Measurements from ENCODE around the gene PIGR.

PIGR gene

DNA sequence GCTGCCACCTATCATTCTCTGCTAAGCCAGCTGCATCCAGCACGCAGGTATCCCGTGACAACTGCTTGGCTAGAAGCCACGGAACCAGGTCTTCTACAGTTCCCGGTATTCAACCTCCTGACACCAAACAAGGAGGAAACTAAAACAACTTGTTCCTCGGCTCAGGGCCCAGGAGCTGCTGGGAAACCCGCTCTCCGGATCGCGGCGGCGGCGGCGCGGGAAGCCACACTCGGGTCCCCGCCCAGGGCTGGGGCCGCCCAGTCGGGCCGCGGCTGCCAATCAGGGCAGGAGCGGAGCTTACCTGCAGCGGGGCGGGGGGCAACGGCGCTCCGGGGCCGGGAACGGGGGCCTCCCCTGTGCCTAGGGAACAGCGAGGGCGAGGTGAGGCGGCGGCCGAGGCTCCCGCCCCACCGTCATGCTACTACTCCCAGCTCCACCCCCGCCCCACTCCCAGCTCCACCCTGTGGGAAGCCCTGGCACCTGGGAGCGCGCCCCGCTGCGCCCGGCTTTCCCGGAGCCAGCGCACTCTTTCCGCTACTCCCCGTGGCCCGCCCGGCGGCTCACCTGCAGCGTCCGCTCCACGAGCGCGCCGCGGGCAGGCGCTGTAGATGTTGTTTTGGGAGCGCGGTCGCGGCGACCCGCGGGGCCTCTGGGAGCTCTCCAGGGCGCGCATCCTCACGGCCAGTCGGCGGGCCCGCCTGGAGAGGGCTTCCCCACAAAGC, 36.9 kb downstream of the PIGR start:
- DNase-seq: no peak

GRCh38 chr1:206908038-206908437, 38.2 kb downstream of the PIGR start:
- no peak for DNase-seq

DNA sequence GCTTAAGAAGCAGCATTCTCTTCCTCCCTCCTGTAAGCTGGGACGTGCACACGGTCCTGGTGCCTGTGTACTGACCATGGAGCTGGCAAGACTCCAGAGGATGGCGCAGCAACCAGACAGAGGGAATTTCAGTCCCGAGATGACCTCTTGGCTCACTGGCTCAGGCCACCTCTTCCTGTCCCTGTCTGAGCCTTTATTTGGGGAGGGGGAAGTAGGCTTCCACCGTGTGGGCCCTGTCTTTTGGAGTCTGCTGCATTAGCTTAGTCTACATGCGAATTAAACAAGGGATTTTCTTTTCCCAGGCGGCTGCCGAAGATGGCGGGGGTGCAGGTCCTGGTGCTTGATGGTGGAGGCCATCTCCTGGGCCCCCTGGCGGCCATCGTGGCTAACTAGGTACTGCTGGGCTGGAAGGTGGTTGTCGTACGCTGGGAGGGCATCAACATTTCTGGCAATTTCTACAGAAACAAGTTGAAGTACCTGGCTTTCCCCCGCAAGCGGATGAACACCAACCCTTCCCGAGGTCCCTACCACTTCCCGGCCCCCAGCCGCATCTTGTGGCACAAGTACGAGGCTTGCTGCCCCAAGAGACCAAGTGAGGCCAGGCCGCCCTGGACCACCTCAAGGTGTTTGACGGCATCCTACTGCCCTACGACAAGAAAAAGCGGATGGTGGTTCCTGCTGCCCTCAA, 38.8 kb downstream of the PIGR start:
- DNase-seq: no peak

- DNase-seq: no peak
Observed at GRCh38 chr1:206905295-206906164, 40.7 kb downstream of the PIGR start.

DNA sequence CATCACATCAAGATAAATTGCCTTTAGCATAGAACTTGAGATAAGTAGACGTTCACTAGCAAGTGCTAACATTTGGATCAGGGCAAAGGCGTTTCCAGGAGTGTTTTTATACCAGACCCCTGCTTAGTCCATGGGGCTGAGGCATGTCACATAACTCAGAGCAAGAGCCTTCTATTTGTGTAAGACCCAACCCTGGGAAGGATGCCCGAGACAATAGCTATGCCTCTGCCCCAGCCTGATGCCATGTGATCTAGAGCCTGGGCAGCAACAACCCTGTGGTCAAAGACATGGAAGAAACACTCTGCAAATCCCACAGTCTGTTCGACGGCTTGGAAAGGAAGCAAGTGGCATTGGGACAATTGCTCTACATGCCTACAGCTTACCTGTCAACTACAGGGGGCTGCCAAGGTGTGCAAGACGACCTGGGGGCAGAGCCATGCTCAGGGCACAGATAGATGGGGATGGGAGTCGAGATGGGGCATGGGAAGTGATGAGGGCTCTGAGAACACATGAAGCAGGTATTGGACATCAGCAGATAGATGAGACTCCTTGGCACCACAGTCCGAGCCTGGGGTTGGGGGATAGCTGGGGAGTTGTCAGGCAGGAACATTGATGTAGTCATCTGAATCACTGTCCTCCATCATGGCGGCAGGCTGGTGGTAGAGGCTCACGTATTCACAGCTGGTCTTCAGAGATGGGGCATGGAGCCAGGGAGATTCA, 41.7 kb downstream of the PIGR start:
- DNase-seq: no peak

- DNase-seq: no peak
Observed at GRCh38 chr1:206903687-206904086, 42.6 kb downstream of the PIGR start.

DNA sequence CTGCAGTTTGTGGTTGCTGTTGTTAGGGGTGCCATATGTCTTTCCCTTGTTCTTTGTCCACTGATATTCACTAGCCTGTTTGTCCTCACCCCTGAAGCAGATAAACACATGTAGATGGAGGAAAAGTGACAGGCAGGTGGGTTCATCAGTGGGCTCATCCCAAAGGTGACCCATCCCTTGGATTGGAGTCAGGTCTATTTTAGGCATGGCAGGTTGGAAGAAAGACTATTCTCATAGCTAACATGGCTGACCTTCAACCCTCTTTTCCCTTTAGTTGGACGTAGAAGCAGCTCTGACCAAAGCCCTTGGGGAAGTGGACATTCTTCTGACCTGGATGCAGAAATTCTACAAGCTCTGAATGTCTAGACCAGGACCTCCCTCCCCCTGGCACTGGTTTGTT, 43.6 kb downstream of the PIGR start:
- DNase-seq: no peak

DNA sequence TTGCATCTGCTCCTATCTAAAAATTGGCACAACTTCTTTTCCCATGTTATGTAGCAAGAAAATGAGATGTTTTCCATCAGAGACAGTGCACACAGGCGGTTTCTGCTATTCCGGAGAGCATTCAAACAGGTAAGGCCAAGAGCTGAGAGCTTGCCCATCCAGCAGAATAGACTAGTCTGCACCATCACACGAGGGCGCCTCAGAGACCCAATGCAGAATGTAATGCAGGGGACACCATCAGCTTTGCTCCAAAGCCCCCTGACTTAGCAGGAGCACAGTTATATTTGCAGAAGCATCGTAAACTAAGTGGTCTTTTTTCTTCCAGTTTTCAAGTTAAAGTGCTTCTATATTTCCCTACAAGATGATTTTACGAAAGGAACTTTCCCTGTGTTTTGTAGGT, 44.3 kb downstream of the PIGR start:
- no peak for DNase-seq

- DNase-seq: no peak
Observed at GRCh38 chr1:206900149-206900548, 46.1 kb downstream of the PIGR start.

DNA sequence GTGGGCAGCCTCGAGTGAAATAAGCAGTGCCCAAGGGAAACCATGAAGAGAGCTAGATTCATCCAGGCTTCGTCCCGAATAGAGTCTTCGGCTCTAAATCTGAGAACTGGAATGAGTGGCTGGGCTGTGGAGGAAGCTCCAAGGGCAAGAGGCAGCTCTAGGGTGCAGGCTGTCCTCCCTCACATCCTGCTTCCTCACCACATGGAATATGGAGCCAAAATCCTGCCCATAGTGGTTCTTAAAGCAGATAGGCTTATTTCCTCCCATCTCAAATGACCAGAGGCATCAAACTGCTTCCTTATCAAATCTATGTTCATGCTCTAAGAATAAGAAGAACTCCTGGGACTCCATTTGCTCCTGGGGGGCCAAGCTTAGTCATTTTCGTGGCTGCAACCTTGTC, 46.5 kb downstream of the PIGR start:
- DNase-seq: no peak

DNA sequence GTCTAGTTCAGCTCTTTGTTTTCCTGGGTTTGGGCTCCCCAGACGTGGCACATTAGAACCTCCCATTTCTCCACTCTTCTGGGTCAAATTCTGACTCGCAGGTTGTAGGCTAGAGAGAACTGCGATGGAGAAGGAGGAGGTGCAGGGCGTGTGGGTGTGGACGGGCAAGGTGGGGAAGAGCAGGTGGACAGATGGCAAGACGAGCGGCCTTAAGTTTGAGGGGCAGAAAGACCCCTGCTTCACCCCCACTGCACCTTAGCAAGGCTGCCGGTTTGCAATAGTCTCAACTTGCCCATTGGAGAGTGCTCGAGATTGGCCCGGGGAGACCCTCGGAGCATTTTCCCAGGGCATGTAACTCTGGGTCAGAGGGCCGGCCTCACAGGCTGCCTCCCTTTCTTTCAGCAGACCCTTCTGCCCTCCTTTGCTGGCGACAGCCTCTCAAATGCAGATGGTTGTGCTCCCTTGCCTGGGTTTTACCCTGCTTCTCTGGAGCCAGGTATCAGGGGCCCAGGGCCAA, 47.3 kb downstream of the PIGR start:
- no peak for DNase-seq

DNA sequence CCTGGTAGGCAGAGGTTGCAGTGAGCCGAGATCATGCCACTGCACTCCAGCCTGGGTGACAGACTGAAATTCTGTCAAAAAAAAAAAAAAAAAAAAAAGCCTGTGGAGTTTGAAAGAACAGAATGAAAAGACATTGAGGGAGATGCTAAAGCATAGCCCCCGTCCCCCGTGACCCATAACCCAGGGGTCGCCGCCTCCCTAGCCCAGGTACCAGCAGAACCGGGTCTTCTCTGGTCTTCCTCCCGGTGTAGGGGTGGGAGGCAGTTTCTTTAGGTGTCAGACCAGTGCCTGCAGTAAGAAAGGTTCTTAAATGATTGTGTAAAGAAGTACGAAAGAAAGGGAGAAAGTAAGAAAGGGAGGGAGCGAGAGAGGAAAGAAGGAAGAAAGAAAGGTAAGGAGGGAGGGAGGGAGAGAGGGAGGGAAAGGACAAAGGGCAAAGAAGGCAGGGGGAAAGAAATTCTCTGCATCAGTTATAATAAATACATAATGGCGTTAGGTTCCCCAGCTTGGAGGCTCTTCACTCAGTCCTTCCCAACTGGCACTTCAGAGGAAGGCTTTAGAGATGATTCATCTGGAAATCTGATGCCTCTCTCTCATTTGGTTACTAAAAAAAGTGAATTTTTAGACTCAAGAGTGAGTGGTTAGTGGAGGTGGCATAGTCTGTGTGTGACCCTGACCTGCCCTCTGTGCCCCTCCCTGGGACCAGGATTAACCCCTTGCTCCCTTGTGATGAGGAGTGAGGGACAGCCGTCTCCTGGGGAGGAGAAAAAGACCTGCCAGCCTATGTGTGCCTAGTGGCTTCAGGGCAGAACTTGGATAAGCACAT, 48.0 kb downstream of the PIGR start:
- no peak for DNase-seq

- no peak for DNase-seq
Observed at GRCh38 chr1:206897175-206897574, 49.1 kb downstream of the PIGR start, which contains the start of gene IL24. TSS of gene IL24 (plus strand) at chr1:206897443. CDS start at chr1:206897833, 390 bp downstream.

DNA sequence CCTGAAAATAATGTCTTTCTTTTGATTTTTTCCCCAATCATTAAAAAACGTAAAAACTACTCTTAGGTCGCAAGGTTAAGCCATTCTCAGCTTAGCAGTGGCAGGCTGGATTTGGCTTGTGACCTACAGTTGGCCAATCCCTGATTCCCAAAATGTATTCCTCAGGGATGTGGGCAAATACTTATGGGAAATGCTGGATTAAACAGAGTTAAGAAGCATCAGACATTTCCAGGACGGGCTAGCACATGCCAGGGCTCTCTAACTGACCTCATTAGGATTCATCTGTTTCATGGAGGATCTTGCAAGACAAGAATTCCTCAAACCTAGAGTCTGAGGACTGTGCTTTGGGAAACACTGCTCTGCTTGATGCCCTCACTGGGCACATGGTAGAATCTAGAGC, 50.0 kb downstream of the PIGR start:
- no peak for DNase-seq

DNA sequence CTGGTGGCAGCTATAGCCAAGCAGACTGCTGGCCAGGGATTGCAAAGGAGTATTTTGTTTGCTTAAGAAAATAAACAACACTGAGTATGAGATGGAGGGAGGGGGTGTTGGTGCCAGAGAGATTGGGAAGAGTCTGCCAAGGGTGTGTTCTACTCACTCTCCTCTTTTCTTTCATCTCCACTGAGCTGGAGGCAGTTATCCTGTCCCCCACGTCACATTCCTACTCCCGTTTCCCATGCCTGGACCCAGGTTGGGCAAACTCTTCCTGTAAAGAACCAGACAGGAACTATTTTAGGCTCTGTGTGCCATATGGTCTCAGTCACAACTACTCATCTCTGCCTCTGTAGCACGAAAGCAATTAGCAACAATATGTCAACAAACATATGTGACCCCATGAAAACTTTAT, 50.4 kb downstream of the PIGR start:
- no peak for DNase-seq

- peak; percentile 38 for DNase-seq
Observed at GRCh38 chr1:206895325-206895724, 50.9 kb downstream of the PIGR start.

GRCh38 chr1:206893380-206893779, 52.9 kb downstream of the PIGR start:
- DNase-seq: no peak

DNA sequence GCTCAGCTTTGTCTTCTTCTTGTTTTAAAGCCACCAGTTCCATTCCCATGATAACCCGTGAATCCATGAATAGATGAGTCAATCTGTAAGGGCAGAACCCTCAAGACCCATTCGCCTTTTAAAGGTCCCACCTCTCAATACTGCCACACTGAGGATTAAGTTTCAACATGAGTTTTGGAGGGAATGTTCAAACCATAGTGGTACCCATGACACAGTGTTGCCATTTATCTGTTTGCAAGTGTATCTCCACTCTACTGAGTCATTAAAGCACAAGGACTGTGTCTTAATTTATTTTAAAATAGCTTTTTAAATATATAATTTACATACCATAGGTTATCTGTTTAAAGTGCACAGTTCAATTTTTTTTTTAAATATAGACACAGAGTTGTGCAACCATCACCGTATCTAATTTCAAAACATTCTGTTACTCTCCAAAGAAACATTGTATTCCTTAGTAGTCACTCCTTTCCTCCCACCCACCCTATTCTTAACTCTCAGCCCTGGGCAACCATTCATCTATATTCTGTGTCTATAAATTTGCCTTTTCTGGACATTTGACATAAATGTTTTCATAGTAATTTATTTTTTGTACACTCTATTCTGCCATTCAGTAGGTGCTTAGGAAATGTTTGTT, 53.8 kb downstream of the PIGR start:
- no peak for DNase-seq

- DNase-seq: no peak
Observed at GRCh38 chr1:206891412-206891811, 54.9 kb downstream of the PIGR start.

DNA sequence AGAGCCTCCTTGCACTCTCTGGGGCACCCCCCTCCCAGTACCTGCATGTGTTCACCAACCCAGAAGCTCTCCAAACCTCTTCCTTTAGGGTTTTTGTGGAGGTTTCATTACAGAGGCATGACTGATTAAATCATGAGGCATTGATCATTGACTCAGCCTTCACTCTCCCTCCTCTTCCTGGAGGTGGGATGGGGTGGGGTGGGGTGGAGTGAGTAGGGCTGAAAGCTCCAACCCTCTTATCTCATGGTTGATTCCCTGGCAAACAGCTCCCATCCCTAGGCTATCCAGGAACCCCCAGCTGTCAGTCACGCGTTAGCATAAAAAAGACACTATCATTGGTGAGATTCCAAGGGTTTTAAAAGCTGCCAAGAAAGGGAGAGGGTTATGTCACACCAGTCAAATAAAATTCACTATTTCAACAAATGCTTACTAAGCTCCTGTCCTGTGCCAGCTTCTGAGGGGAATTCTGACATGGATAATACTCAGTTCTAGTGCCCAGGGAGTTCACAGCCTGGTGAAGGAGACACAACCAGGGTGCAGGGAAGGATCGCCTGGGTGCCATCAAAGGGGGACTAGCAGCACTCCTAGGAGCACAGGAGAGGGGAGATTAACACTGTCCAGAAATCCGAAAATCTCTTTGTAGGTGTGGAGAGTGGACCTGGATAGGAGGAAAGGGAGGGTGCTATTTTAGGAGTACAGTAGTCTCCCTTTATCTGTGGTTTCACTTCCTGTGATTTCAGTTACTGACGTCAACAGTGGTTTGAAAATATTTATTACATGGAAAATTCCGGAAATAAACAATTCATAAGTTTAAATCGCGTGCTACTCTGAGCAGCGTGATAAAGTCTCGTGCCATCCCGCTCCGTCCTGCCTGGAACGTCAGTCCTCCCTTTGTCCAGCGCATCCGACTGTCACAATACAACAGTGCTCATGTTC, 55.9 kb downstream of the PIGR start:
- DNase-seq: no peak
